Gastrocnemius medialis (tissue), 4 donors: Measurements from ENCODE around the gene NNAT. TPM values are rescaled to one million over a fixed set of nuclear protein-coding genes. Genes with fewer than 3 reads are reported as not detected.
"Not testable (repeated sequence)": the region's sequence is repeated elsewhere in the genome, so short reads cannot be mapped to it uniquely, and the experiment has no call there.

ENCODE experiments used
- ATAC-seq, 2 donors: fragments of 150-250 bp; one replicate each; pipeline ENCODE4 v1.9.1; 2016
- DNase-seq, 2 donors: peaks; one replicate each; pipeline ENCODE4 v3.0.0-alpha.2; 2019
- H3K27ac ChIP-seq, 4 donors: fragments of 200-600 bp; sonication (generic); 1 replicate in 1 of 4; 2 replicates in 3 of 4; pipeline ENCODE4 v1.5.1; 2016 to 2018; ENCODE audit warnings: mild to moderate bottlenecking in 2 of 4, moderate library complexity in 1 of 4
- H3K27me3 ChIP-seq, 3 donors: fragments of 200-600 bp; sonication (generic) in 2 of 3; 1 replicate in 1 of 3; 2 replicates in 2 of 3; pipeline versions ENCODE4 v1.5.1 to v1.6.0; 2016 to 2019; ENCODE audit warnings: mild to moderate bottlenecking in 1 of 3, moderate library complexity in 1 of 3
- H3K36me3 ChIP-seq, 2 donors: fragments of 200-600 bp; sonication (generic) in 1 of 2; one replicate each; pipeline ENCODE4 v1.5.1; 2017 to 2018
- H3K4me1 ChIP-seq, 2 donors: fragments of 200-600 bp; sonication (generic) in 1 of 2; one replicate each; pipeline ENCODE4 v1.5.1; 2016 to 2017; ENCODE audit warnings: mild to moderate bottlenecking in 2 of 2
- H3K4me3 ChIP-seq, 4 donors: fragments of 200-600 bp; sonication (generic) in 3 of 4; 1 replicate in 1 of 4; 2 replicates in 3 of 4; pipeline ENCODE4 v1.5.1; 2016 to 2019; ENCODE audit warnings: mild to moderate bottlenecking in 2 of 4
- H3K9me3 ChIP-seq, 3 donors: fragments of 200-600 bp; sonication (generic) in 2 of 3; 1 replicate in 1 of 3; 2 replicates in 2 of 3; pipeline ENCODE4 v1.5.1; 2016 to 2019
- POLR2A ChIP-seq, 2 donors: fragments of 450-650 bp; IDR thresholded peaks; one replicate each; pipeline ENCODE4 v1.6.1; 2017; ENCODE audit warnings: antibody characterized with exemption in 2 of 2, mild to moderate bottlenecking in 2 of 2, moderate library complexity in 2 of 2
- in situ Hi-C, 4 donors: fragments of 200-750 bp; cut with MboI; loops; one replicate each; pipeline versions ENCODE4 v1.15.0 to v1.8.0; 2017; ENCODE audit warnings: low sequenced_read_pairs in 4 of 4
- intact Hi-C: fragments of 100-400 bp; cut with DNase I; formaldehyde crosslinking; loops from one replicate; pipeline ENCODE4 v1.15.1; 2023; ENCODE audit warnings: low total_unique reads
- total RNA-seq, 4 donors: library from RNA; depleted of rRNA; stranded (reverse); fragments of >200 nt; gene quantifications; one replicate each; pipeline versions ENCODE4 v1.1.0 to v1.2.3, GENCODE V29; 2016
- TF ChIP-seq, protein P1 (sequence below), 5 experiments: fragments of 450-650 bp in 3 of 5; fragments of 200-600 bp in 2 of 5; sonication (generic) in 2 of 5; IDR thresholded peaks in 4 of 5; conservative IDR thresholded peaks in 1 of 5; 1 replicate in 4 of 5; 2 replicates in 1 of 5; pipeline ENCODE4 v1.5.1; 2016 to 2019; ENCODE audit warnings: antibody characterized with exemption in 5 of 5, mild to moderate bottlenecking in 3 of 5, moderate library complexity in 3 of 5

Gene NNAT, protein sequence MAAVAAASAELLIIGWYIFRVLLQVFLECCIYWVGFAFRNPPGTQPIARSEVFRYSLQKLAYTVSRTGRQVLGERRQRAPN
- 1 to 10 TPM in 3 of 4 donors, not detected in 1; 1.2 to 4.4 (median 2.4) TPM for total RNA-seq

DNA sequence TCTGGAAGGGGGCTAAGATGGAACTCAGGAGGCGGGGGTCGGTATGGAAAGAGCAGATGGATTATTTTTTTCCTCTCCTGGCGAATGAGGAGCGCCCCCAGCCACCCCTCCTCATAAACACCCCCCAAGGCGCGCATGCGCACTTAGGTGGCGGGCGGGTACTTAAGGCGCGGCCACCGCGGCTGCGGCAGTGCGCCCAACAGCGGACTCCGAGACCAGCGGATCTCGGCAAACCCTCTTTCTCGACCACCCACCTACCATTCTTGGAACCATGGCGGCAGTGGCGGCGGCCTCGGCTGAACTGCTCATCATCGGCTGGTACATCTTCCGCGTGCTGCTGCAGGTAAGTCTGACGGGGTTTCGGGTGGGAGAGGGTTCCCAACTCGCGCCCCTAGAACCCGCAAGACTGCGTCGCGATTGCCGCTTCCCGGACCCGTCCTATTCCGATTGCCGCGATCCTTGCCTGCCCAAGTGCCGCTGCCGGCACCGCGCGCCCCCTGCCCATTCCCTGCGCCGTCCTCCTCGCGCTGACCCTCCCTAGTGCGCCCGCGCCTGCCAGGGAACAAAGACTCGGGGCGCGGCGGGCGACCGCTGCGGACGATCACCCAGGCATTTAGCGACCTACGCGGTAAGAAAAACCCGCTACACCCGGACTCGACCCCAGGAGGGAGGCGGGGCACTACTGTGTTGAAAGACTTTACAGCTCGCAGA, at the start of gene NNAT:
Gene NNAT (plus strand): TSS at position 190 of the 711 bp plus-strand sequence. CDS start 82 bp downstream, at position 272.
- Histone ChIP-seq H3K9me3 (no peaks in the 10 kb centered on the region), H3K27ac (peak within 1 kb of the TSS; percentile 98 to 100 (median 98)), H3K4me1 (peaks cover 88 to 94% of the 10 kb centered on the region in 2 donors), H3K36me3 (peaks cover 0 to 15% of the 10 kb centered on the region in 2 donors), H3K27me3 (no peaks in the 10 kb centered on the region), H3K4me3 (peak within 1 kb of the TSS; percentile 44 to 100 (median 79))
- DNase-seq: no peak
- no peak for TF ChIP-seq POLR2A (IDR thresholded peaks at IDR 0.05)
- TF ChIP-seq, protein P1, sequence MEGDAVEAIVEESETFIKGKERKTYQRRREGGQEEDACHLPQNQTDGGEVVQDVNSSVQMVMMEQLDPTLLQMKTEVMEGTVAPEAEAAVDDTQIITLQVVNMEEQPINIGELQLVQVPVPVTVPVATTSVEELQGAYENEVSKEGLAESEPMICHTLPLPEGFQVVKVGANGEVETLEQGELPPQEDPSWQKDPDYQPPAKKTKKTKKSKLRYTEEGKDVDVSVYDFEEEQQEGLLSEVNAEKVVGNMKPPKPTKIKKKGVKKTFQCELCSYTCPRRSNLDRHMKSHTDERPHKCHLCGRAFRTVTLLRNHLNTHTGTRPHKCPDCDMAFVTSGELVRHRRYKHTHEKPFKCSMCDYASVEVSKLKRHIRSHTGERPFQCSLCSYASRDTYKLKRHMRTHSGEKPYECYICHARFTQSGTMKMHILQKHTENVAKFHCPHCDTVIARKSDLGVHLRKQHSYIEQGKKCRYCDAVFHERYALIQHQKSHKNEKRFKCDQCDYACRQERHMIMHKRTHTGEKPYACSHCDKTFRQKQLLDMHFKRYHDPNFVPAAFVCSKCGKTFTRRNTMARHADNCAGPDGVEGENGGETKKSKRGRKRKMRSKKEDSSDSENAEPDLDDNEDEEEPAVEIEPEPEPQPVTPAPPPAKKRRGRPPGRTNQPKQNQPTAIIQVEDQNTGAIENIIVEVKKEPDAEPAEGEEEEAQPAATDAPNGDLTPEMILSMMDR (IDR thresholded peaks at IDR 0.05 in 4 of 5, conservative IDR thresholded peaks at IDR 0.05 in 1 of 5): no peak
- no peak for ATAC-seq
- in situ Hi-C loops: no loop called here
- intact Hi-C loops: loop anchor here (5.0 to 10.0 kb wide), 3 partner anchors 426 to 1056 kb away; partner anchors contain the start of gene RBL1

DNA sequence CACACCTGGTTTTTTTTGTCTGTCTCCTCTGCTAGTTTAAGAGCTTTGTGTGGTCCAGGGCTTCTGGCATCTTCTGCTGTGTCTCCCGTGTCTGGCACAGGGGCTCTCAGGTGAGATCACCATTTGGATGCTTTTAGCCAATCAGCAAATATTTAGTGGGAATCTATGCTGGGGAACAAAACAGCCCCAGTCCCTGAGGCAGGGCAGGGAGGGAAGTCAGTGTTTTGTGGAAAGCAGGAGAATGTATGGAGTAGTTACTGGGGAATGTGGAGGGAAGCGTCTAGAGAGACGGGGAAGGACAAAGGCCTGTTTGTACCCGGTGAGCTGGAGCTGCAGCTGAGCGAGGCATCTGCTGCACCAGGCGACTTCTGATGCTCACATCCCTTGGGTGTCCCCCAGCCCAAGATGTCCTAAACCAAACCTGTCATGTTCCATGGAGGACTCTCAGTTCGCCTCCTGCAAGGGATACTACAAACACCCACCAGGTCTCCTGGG, 49.3 kb upstream of the NNAT start:
- TF ChIP-seq, protein P1 (IDR thresholded peaks at IDR 0.05 in 4 of 5, conservative IDR thresholded peaks at IDR 0.05 in 1 of 5): no peak
- no peak for TF ChIP-seq POLR2A (IDR thresholded peaks at IDR 0.05)
- no peak for ATAC-seq
- DNase-seq: no peak

DNA sequence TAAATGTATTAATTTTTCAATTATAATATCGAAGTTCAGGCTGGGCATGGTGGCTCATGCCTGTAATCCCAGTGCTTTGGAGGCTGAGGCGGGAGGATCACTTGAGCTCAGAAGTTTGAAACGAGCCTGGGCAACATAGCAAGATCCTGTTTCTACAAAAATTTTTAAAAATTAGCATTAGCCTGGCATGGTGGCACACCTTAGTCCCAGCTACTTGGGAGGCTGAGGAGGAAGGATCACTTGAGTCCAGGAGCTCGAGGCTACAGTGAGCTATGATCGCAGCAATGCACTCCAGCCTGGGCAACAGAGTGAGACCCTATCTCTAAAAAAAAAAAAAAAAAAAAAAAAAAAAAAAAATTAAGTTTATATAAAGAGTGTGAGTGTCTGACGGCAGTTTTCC, 48.6 kb upstream of the NNAT start:
- ATAC-seq, H3K27ac ChIP-seq, H3K4me3 ChIP-seq, in situ Hi-C loops, H3K27me3 ChIP-seq, DNase-seq, H3K4me1 ChIP-seq, H3K9me3 ChIP-seq, H3K36me3 ChIP-seq, intact Hi-C loops: not testable (repeated sequence)

More for the DNA sequence above, 49.3 kb upstream of the NNAT start:
- no peaks in the 10 kb centered on the region for H3K27me3 ChIP-seq
- intact Hi-C loops: no loop called here
- no peaks in the 10 kb centered on the region for H3K9me3 ChIP-seq
- no peaks in the 10 kb centered on the region for H3K36me3 ChIP-seq
- H3K4me1 ChIP-seq: no peaks in the 10 kb centered on the region
- no peak overlapping the region for H3K27ac ChIP-seq
- in situ Hi-C loops: no loop called here
- no peak overlapping the region for H3K4me3 ChIP-seq

DNA sequence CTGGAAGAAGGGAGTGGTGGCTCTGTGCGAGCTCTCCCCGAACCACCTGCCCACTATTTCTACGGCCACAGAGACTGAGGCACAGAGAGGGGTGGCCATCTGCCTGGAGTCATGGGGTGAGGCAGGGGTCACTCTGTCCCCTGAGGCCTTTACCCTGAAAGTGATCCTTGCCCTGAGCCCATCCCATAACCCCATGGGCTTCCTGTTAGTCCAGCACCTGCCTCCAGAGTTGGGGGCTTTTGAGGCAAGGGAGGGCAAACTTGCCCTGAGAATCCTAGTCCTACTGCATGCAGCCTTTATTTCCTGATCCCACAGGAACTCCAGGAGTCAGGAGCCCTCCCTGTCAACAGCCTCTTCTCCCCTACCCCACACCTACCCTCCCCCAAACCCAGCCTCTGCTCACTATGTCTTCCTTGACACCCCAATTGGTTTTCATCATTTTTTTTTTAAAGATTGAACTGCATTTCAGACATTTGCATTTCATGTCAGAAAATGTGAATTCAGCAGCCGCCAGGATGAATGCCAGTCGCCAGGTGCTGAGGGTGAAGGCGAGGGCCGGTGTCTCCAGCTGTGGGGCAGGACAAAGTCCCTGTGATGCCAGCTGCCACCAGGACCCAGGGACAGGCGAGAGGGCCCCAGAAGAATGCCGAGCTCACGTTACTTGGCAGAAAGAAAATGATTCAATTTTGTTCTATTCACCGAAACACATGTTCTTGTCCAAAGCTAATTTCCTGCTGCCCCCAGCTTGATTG, 47.6 kb upstream of the NNAT start:
- in situ Hi-C loops: no loop called here
- peaks cover 0 to 5% (median 3%) of the 10 kb centered on the region in 3 donors for H3K27me3 ChIP-seq
- no peaks in the 10 kb centered on the region for H3K36me3 ChIP-seq
- ATAC-seq (no peak), DNase-seq (no peak)
- no peak overlapping the region for H3K27ac ChIP-seq
- intact Hi-C loops: no loop called here
- no peak for TF ChIP-seq POLR2A (IDR thresholded peaks at IDR 0.05)
- TF ChIP-seq, protein P1 (IDR thresholded peaks at IDR 0.05 in 4 of 5, conservative IDR thresholded peaks at IDR 0.05 in 1 of 5): no peak
- H3K9me3 ChIP-seq: no peaks in the 10 kb centered on the region
- H3K4me3 ChIP-seq: no peak overlapping the region
- H3K4me1 ChIP-seq: no peaks in the 10 kb centered on the region

DNA sequence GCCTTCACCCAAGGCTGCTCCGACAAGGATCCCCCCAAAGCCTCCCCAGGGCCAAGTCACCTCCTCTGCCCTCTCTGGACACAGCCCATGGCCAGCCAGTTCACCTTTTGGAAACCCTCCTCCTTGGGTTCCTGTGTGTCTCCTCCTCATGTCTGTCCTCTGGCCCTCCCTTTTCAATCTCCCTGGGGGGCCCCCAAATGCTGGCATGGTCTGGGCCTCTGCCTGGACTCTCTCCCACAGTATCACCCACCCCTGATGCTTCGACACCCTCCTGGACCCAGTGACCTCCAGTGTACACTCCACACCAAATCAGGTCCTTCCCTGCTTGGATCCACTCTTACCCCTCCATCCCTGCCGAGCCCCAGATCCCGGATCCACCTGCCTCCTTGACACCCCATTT, 46.7 kb upstream of the NNAT start:
- ATAC-seq (no peak), DNase-seq (no peak)
- Histone ChIP-seq H3K27me3 (peaks cover 0 to 5% (median 3%) of the 10 kb centered on the region in 3 donors), H3K4me3 (no peak overlapping the region), H3K9me3 (no peaks in the 10 kb centered on the region), H3K27ac (no peak overlapping the region), H3K4me1 (no peaks in the 10 kb centered on the region), H3K36me3 (no peaks in the 10 kb centered on the region)
- TF ChIP-seq POLR2A (IDR thresholded peaks at IDR 0.05): no peak
- TF ChIP-seq, protein P1 (IDR thresholded peaks at IDR 0.05 in 4 of 5, conservative IDR thresholded peaks at IDR 0.05 in 1 of 5): no peak
- in situ Hi-C loops (no loop called here), intact Hi-C loops (no loop called here)
